Colonic mucosa (tissue), 4 donors: Measurements from ENCODE around the gene EXOC4. TPM values are rescaled to one million over a fixed set of nuclear protein-coding genes. Genes with fewer than 3 reads are reported as not detected.

ENCODE experiments used
- DNase-seq: peaks from one replicate; pipeline ENCODE4 v3.0.0-alpha.2; 2020
- H3K27ac ChIP-seq: fragments of 200-600 bp; one replicate; pipeline ENCODE4 v1.8.0; 2021
- H3K27me3 ChIP-seq: fragments of 200-600 bp; one replicate; pipeline ENCODE4 v1.8.0; 2021
- H3K36me3 ChIP-seq: fragments of 200-600 bp; one replicate; pipeline ENCODE4 v1.8.0; 2021
- H3K4me1 ChIP-seq: fragments of 200-600 bp; one replicate; pipeline ENCODE4 v1.8.0; 2021; ENCODE audit warnings: mild to moderate bottlenecking
- H3K4me3 ChIP-seq: fragments of 200-600 bp; one replicate; pipeline ENCODE4 v1.8.0; 2021
- H3K9ac ChIP-seq, 2 donors: one replicate each; pipeline ENCODE4 v1.7.0; 2013; ENCODE audit warnings: control low read depth in 2 of 2, low read depth in 2 of 2, low read length in 2 of 2
- H3K9me3 ChIP-seq: fragments of 200-600 bp; one replicate; pipeline ENCODE4 v1.8.0; 2021
- intact Hi-C: fragments of 100-400 bp; cut with DNase I; formaldehyde crosslinking; loops from one replicate; pipeline ENCODE4 v1.14.1; 2022
- total RNA-seq, 2 donors: library from RNA; stranded (reverse); fragmentation: NEBNext Ultra II Directional in 1 of 2; extraction: Animal tissue kit (Norgen Biotek cat#: 25700) in 1 of 2; gene quantifications; one replicate each; pipeline ENCODE4 v1.2.1, GENCODE V29; 2021
- TF ChIP-seq, protein P1 (sequence below): fragments of 200-600 bp; IDR thresholded peaks from one replicate; pipeline ENCODE4 v1.8.0; 2022; ENCODE audit warnings: antibody characterized with exemption, mild to moderate bottlenecking
- donor health status: healthy.
- donor health status: DM: no; HTN: no; CAD: no.
- donor health status: DM: no; HTN: no; CAD: no.

The EXOC4 gene
- total RNA-seq, 2 donors from 2014 or later: 61.1 to 73.3 TPM

DNA sequence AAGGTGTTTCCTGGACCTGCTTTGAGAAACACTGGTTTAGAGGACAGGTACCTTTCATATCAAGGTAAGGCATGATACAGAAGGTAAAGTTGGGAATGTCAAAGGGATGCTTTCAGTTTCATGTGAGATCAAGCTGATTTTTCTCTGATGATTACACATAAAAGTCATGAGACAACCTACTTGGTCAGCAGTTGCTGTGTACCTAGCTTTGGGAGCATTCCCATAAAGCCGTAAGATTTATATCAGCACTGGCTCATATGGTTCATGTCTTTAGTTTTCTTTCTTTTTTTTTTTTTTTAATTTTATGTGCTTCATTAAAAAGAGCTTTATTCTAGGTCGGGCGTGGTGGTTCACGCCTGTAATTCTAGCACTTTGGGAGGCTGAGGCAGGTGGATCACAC is 609.0 kb downstream of the EXOC4 start:
- Histone ChIP-seq H3K27ac (no peak overlapping the region), H3K9me3 (no peaks in the 10 kb centered on the region), H3K36me3 (no peaks in the 10 kb centered on the region), H3K9ac (no peak overlapping the region), H3K4me3 (no peak overlapping the region), H3K27me3 (no peaks in the 10 kb centered on the region), H3K4me1 (no peaks in the 10 kb centered on the region)
- intact Hi-C loops: no loop called here
- no peak for DNase-seq
- TF ChIP-seq, protein P1, sequence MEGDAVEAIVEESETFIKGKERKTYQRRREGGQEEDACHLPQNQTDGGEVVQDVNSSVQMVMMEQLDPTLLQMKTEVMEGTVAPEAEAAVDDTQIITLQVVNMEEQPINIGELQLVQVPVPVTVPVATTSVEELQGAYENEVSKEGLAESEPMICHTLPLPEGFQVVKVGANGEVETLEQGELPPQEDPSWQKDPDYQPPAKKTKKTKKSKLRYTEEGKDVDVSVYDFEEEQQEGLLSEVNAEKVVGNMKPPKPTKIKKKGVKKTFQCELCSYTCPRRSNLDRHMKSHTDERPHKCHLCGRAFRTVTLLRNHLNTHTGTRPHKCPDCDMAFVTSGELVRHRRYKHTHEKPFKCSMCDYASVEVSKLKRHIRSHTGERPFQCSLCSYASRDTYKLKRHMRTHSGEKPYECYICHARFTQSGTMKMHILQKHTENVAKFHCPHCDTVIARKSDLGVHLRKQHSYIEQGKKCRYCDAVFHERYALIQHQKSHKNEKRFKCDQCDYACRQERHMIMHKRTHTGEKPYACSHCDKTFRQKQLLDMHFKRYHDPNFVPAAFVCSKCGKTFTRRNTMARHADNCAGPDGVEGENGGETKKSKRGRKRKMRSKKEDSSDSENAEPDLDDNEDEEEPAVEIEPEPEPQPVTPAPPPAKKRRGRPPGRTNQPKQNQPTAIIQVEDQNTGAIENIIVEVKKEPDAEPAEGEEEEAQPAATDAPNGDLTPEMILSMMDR: no peak

DNA sequence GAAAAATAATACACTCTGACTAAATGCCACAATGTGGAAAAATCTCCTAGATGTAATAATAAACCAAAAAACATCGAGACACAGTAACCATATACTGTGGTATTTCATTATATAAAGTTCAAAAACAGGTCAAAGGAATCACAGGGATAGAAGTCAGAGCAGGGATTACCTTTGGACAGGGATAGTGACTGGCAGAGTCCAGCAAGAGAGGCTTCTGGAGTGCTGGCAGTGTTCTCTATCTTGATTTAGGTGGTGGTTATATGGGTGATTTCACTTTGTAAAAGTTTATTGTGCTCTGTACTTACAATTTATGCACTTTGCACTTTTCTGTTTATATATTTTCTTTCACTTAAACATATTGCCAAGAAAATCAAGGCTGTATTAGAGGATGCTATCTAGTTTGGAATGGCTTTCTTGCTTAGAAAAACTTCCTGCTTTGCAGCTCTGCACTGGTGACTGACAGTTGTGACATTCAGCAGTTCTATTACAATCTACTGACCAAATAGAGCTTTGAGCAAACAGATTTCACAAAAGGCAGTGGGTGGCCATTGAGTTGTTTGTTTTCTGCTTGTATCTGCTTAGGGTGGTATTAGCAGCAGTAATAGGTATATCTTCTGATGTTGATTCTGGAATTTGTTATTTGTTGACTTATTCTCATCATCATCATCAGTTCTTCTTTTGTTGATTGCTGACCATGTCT is 610.6 kb downstream of the EXOC4 start:
- Histone ChIP-seq H3K27me3 (no peaks in the 10 kb centered on the region), H3K36me3 (no peaks in the 10 kb centered on the region), H3K27ac (no peak overlapping the region), H3K9me3 (no peaks in the 10 kb centered on the region), H3K4me1 (no peaks in the 10 kb centered on the region), H3K4me3 (no peak overlapping the region), H3K9ac (no peak overlapping the region)
- intact Hi-C loops: no loop called here
- TF ChIP-seq, protein P1: no peak
- DNase-seq: no peak

DNA sequence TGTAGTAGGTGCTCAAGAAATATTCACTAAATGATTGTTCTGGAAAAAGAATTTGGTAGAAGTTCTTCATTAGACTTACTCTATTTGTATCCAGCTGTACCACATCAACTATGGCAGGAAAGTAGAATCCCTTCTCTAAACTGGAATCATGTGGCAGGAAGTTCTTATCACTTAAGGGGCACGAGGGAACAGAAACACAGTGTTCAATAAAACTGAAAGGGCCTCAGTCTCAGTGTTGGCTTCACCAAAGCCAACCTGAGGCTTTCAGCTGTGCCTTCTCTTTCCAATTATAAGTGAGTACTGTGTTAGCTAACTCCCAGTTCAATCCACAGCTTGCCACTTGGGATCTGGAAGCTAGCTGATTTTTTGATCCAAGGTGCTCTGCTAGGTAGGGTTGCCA is 616.7 kb downstream of the EXOC4 start:
- no peaks in the 10 kb centered on the region for H3K4me1 ChIP-seq
- intact Hi-C loops: no loop called here
- TF ChIP-seq, protein P1: no peak

DNA sequence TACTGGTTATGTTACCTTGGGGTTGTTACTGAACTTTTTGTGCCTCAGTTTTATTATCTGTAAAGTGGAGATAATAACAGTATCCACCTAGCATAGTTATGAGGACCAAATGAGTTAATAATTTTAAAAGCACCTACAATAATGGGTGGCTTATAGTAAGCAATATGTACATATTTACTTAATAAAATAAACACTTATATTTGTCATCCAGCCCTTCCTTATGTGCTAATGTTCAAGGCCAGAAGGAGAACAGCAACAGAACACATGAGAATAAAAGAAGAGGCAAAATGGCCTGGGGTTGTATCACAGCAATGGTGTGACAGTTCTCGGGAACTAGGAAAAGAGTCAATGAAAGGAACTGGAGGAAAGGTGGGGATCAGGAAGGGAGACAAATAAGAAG is 618.9 kb downstream of the EXOC4 start:
- no peaks in the 10 kb centered on the region for H3K9me3 ChIP-seq
- H3K36me3 ChIP-seq: no peaks in the 10 kb centered on the region
- H3K9ac ChIP-seq: no peak overlapping the region
- no peak for DNase-seq
- no peak overlapping the region for H3K4me3 ChIP-seq
- intact Hi-C loops: no loop called here
- TF ChIP-seq, protein P1: no peak
- no peaks in the 10 kb centered on the region for H3K27me3 ChIP-seq
- no peaks in the 10 kb centered on the region for H3K4me1 ChIP-seq
- H3K27ac ChIP-seq: no peak overlapping the region

More for the DNA sequence above, 616.7 kb downstream of the EXOC4 start:
- H3K36me3 ChIP-seq: no peaks in the 10 kb centered on the region
- no peaks in the 10 kb centered on the region for H3K9me3 ChIP-seq
- no peak overlapping the region for H3K9ac ChIP-seq
- H3K4me3 ChIP-seq: no peak overlapping the region
- no peak overlapping the region for H3K27ac ChIP-seq
- H3K27me3 ChIP-seq: no peaks in the 10 kb centered on the region
- DNase-seq: no peak

DNA sequence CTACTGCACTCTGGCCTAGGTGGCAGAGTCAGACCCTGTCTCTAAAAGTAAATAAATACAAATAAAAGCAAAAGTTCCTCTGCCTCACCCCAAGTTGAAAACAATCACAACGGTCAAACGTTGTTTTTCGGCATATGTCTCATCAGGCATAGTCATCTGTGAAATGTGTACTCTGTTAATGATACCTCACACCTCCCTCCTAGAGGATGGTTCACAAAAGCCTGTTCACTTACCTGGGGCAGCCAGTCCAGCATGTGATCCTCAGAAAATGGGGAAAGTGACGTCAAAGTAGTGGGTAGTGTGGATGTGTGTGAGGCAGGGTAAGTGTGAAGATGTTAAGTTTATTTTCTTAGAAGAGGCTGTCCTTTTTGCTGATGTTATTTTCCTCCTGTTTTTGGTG is 620.3 kb downstream of the EXOC4 start:
- Histone ChIP-seq H3K27ac (no peak overlapping the region), H3K36me3 (no peaks in the 10 kb centered on the region), H3K9ac (no peak overlapping the region), H3K9me3 (no peaks in the 10 kb centered on the region), H3K4me3 (no peak overlapping the region), H3K27me3 (no peaks in the 10 kb centered on the region), H3K4me1 (no peaks in the 10 kb centered on the region)
- TF ChIP-seq, protein P1: no peak
- intact Hi-C loops: no loop called here
- DNase-seq: no peak
